NCI-H2171 treated with DMSO at 0.1 percent for 48 hours (cell line): ENCODE measurements around the gene GABRR3.

Experiments used
- DNase-seq: peaks from one replicate; lab custom pipeline; 2025; lab: John Stamatoyannopoulos, UW

The GABRR3 gene

DNA sequence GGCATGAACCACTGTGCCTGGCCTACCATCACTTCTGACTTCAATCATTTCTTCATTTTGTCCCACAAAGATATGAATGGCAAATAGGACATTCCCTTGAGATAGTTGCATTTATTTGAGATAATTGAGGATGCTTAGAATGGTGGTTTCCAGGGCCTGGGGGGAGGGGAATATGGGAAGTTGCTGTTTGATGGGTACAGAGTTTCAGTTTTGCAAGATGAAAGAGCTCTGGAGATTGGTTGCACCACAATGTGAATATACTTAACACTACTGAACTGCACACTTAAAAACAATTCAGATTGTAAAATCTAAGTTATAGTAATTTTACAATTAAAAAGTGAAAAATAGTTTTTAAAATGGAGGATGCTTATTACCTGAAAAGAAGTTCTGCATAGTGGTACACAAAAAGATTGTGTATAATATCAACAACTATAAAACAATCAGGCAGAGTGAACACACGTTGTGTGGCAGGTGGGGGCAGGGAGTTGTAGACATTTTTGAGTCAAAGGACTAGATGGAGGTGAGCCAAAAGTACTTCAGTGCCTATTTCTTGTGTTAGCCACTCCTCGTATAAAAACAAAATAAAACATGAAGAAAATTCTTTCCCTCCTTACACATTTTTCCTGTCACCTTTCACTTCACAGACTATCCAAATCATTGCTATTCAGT is 44.4 kb downstream of the GABRR3 start:
- DNase-seq, result no peak

DNA sequence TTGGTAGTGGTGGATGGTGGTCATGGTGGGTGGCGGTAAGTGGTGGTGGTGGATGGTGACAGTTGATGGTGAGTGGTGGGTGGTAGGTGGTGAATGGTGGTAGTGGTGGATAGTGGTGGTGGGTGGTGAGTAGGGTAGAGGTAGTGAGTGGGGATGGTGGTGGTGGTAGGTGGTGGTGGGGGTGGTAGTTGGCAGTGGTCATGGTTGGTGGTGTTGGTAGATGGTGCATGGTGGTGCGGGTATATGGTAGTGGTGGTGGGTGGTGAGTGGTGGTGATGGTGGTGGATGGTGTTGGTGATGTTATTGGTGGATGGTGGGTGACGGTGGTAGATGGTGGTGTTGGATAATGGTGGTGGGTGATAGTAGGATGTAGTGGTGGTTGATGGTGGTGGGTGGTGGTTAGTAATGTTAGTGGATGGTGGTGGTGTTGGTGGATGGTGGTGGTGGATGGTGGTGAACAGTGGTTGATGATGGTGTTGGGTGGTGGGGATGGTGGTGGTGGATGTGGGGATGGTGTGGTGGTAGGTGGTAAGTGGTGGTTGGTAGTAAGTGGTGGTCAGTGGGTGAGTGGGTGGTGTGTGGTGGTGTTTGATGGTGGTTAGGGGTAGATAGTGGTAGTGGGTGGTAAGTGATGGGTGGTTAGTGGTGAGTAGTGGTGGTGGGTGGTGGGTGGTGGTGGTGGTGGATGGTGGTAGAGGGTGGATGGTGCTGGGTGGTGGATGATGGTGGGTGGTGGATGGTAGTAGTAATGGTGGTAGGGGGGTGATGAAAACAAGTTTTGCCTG is 46.1 kb downstream of the GABRR3 start:
- DNase-seq, result no peak

DNA sequence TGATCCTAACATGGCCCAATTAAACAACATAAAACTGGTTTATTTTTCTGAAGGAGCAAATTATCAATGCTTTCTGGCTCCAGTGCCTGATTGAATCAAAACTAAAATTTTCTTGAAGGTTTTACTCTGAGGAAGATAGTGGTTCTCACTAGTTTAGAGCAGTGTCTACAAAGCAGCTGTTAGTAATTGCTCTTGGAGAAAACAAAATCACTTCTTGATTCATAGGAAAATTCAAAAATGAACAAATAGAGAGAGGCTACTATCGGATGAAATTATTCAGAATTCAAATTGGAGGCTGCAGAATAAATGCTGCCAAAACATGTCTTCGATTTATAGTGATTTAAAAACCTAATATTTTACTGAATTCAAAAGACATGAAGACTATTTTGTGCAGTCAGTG is 47.8 kb downstream of the GABRR3 start:
- DNase-seq, result no peak

DNA sequence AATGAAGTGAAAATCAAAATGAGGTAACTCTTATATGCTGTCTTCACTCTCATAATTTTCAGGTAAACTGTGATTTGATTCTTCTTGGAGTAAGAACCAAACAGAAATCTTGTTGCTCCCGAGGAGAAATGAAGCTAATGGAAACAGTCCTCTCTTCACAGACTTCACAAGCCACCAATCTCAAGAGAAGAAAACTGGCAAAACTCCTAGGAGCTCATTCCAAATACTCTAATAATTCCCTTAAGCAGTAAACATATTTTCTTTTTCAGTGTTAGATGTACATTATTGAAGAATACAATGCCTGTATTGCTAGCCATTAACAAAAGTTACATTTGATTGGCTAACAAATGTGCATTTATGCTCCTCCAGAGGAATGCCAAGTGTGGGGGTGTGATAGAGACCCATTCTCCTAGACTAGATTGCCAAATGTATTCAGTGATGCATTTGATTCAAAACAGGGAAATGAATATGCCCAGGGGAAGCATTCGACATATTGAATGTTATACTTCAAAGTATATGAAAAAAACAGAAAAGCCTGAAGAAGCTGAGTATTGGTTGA is 51.1 kb downstream of the GABRR3 start:
- peak; percentile 55 for DNase-seq

DNA sequence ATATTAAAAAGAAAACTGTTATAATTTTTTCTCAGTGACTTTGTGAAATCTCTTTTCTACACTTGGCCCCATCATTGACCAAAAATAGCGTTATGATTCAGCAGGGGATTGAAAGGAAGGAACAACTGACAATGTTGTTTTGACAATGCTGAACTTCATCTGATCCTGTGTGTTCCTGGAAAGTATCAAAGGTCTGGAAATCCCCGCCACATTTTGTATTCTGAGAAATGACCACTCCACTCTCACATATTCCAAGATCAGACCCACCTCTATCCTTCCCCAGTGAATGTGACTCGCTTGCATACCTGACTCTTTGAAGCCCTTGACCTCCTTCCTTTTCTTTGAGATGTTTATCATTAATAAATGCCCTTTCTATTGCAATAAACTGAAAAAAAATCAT is 53.2 kb downstream of the GABRR3 start:
- no peak for DNase-seq

DNA sequence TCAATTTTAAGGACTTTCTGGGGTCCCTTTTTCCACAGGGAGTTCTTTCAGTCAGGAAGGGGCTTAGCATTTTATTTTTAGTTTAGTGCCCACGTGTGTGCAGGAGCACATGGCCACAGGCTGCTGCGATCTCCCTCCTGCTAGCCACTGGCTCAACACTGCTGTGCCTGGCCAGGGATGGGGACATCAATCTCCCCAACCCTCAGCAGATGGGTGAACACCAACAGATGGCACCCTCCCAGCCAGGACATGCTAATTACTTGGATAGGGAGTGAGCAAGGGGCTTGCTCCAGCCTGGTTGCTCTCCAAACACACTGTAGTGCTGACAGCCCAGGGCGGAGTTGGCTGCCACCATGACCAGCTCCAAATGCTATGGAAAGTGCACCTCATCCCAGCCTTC is 55.5 kb downstream of the GABRR3 start:
- DNase-seq, result peak; percentile 42

DNA sequence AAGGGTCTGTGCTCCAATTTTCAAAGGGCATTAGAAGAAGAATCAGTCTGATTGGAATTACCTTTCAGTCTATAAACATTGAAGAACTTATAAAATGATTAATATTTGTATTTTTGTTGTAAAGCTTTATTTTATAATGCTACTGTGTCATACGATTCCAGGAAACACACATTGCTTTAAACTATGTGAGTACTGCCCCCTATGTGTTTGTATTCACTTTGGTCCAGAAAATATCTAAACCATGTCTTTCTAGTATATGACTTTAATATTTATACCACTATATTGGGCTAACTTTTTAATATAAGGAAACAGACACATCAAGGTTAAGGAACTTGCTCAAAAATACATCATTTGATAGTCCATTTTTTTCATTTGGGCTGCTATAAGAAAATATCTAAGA is 59.6 kb downstream of the GABRR3 start:
- DNase-seq, result no peak

DNA sequence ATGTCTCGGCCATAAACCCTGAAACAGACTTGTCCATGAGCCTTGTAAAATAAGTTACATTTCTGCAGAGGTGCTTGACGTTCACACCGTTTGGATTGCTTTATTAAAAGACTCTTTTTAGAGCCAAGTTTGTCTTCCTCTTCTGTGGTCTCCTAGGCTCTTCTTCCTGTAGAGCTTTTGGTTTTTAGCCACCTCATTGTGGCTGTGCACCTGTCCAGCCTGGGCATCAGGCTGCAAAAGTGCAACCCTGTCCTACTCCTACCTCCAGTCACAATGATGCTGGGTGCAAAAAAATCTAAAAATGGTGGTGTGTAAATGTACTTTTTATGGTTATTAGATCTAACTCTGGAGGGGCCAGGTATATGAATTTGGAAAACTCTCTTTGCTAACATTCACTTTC is 60.1 kb downstream of the GABRR3 start:
- DNase-seq, result no peak

DNA sequence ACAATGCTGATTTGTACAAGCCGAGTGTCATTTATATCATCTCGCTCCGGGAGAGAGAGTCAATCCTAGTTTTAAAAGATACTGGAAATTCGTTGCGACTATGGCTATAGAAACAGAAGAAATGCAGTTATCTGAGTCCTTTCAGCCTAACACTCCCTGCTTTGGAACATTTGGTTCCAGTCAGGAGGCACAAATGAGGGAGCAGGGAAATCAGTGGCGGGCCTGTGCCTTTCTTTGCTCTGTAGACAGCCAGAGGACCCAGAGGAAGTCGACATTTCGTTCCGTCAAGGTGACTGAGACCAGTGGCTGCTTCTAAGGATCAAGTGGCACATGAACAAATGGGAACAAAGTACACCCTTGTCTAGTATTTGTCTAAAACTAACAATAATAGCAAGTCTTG is 62.1 kb downstream of the GABRR3 start:
- DNase-seq, result no peak

DNA sequence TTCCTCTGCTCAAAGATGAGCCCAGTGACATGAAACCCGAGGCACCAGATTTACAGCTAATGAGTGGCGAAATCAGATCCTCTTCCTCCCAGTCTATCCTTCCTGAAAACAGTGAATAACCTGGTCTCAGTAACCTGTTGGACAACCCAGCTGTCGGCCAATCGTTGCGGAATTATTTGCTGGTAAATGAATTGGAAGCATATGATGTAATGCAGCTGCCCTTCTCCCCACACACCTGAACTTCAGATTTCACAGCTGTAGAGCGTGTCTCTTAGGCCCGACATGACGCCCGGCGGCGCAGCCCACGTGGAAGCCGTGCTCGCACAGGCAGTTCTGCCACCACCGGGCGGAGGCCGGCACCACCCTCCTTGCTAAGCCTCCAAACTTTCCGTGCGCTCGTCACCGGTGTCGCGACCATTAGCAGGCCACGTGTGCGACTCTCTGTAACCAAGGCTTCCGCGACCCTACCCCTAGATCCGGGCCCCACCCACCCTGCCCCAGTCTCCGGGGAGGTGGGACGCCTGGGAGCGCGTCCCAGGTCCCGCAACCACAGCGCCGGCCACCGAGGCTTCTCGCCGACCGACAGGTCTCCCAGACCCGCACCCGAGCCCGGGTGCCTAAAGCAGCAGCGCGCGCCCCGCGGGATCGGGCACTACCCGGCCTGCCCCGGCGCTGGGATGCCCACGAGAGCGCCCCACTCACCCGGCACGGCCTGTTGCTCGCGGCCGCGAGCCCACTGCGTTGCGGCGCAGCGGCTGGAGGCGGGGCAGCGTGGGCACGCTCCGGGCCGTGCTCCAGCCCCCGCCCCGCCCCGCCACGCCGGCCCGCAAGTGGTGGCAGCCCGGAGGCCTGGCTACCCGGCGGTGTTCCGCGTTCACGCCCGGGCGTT is 63.2 kb downstream of the GABRR3 start, which contains the start of gene RIOX2:
TSS of gene RIOX2 (minus strand) at position 753 of the 889 bp plus-strand sequence. CDS start 4,838 bp downstream, outside the sequence.
- peak; percentile 88 for DNase-seq

DNA sequence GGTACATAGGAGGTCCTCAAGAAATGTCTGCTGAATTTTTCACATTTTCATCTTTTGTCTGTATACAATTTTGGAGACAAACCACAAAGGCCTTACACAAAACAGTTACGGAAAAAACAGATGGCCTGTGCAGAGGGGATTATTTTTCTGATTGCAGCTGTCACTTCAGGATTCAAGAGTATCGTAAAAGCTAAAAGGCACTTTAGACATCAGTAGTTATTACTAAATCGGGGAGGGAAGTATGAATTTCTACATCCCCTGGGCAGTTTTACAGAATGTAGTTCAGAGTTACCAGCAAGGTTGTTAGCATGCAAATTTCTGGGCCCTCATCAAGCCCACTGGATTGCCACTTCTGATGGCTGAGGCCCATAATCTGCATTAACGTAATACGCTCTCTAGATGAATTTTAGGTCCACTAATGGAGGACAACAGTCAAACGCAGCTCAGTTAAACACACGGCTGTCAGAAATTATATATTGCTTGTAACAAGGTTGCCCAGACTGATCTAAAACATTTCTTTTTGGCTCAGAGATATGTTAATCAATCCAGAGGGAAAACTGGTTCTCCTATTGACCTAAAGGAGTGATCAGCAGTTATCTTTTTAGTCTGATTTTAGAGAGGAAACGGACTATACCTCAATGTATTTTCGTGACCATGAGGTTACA is 64.0 kb downstream of the GABRR3 start:
- peak; percentile 77 for DNase-seq

DNA sequence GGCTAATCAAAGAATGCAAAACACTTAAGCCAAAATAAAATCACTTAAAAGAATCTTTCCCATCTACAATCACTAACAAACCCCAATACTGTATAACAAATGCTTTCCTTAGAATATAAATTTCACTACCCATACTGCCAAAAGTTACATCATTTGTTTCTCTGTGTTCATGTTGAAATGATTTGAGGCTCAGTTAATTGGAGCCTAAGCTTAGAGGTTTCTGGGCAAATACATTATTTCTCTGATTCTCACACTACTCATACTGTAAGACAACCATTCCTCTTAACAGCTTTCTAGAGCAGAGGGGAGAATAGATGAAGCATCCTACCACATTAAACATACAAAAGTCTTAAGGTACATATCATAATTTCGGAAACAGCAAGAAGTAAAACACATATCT is 65.0 kb downstream of the GABRR3 start:
- DNase-seq, result peak; percentile 38

DNA sequence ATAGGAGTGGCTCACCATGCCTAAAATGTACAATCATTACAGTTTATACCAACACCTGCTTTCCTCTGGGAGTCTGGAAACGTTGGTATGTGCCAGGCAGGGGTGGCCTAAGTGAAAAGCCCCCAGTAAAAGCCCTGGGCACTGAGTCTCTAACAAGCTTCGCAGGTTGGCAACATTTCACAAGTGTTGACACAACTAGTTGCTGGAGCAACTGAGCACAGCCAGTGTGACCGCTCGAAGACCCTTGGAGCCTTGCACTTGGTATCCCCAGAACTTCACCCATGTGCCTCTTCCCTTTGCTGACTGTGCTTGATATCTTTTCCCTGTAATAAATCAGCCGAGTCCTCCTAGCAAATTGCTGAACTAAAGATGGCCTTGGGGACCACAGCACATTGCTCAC is 65.6 kb downstream of the GABRR3 start:
- no peak for DNase-seq

DNA sequence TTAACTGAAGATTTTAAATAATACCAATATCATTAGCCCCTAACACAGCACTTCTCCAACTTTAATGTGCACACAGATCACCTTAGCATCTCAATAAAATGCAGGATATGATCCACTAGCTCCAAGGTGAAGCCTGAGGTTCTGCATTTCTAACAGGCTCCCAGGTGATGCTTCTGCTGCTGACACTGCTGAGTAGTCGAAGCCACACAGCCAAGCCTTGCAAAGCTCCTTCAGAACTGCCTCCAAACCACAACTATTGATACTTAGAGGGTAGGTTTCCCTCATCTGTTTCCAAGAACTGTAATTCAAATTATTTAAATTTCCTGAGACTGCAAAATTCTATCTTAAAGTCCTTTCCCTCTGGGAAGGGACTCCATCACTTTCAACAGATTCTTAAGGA is 66.7 kb downstream of the GABRR3 start:
- DNase-seq, result no peak

DNA sequence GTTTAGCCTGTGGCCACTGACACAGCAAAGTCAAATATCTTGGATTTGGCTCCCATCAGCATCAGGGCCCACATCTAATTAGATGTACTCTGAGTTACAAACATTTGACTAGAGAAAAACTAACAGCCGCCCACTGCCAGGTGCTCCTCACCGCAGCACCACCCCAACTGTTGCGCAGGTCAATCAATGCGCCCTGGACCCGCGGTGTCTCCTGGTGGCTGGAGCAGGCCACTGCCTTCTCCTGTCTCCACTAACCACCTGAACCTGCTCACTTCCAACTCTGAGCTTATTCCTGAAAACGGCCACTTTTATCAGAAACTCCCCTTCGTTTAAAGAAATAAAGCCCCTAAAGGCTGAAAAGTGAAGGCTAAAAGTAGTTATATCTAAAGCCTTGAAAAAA is 67.1 kb downstream of the GABRR3 start:
- DNase-seq, result no peak

DNA sequence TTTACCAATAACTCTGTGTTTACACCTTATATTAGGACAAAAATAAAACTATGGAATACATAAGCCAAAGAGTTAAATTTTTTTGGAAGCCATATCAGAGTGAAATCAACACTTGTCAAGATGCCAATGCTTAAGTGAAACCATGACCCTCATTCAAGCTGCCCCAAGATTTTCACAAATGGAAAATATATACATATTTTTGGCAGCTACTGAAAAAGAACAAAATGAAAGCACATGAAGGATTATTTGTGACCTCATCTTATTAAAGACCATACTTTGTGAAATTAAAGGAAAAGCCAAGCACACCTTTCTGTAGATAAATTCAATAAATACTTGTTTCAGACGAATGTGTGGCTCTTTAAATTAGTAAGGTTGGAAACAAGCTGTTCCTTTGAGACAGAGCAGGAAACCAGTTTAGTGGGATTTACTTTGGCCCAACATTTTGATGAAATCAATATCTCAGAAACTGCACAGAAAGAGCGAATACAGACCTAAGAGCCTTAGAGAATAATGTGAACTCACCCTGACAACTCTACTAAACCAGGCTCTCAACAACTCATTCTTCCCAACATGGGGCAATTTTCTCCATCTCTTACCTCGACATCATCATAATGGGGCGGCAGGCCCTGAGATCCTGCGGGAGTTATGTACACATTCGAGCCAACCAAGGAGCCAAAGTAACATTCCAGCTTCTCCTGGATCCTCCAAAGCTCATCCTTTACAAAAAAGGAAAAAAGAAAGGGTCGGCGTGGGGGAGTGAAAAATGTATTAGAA is 73.9 kb downstream of the GABRR3 start:
- peak; percentile 23 for DNase-seq

DNA sequence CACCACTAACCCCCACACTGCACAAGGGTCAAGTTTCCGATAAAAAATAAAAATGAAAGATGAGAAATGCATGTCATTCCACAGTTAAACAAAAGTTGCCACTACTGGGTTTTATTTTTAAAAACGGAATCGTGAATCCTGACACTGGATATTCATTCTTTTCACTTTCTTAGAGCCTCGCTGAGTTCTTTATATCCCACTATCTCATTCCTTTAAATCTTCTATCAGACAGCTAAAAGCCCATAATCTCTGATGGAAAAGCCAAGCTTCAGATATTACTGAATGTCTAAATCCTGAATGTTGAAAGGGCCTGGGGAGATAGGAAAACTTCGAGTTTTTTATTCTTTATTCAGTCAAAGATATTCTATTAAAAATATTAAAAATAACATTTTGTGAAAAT is 74.6 kb downstream of the GABRR3 start:
- DNase-seq, result no peak

DNA sequence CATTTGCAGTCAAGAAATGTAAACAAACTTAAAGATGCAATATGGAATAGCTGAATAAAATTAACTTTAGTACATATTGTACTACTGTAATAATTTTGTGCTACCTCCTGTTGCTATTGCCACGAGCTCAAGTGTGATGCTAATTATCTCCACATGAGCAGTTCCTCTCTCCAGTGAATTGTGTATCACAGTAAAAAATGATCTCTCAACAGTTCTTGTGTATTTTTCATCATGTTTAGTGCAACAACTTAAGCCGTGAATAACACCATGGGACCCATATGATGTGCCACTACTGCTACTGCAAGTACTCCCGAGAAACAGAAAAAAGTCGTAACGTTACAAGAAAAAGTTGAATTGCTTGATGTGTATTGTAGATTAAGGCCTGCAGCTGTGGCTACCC is 75.2 kb downstream of the GABRR3 start:
- no peak for DNase-seq

DNA sequence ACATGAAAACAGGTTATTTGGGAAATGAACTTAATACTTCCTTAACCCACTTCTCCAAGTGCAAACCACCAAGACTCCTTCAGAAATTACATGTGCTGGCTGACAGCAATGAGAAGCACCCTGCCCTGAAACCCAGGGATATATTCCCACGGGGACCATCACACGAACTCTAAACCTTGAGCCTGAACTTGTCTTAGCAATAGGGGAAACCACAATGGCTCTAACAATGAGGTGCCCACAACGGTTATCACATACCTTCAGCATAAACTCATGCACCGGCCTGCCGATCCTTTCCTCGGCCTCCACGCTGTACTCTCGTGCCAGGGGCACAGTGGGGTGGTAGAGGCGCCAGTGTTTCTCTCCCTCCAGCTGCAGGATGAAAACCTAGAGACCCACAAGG is 76.3 kb downstream of the GABRR3 start:
- DNase-seq, result no peak

DNA sequence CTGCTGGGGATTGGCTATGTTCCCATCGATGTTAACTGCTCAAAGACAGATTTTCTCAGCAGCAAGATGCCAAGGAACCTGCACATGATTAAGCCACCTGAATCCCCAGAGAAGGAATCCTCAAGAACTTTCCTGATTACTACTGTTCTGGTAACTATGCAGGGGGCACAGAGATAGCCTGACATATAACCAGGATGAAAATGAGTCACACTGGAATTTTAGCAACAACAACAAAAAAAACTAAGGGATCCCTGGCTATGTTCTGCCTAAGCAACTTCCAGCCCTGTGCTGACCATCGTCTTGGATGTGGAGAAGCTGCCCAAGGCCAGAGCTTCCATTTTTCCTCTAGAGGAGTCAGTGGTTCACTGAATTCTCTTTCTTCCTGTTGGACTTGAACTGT is 76.7 kb downstream of the GABRR3 start:
- no peak for DNase-seq
